Gastrocnemius medialis (tissue), 4 donors: Measurements from ENCODE around the gene ARHGAP32.

ENCODE experiments used
- POLR2A ChIP-seq, 2 donors: fragments of 450-650 bp; IDR thresholded peaks; one replicate each; pipeline ENCODE4 v1.6.1; 2017; ENCODE audit warnings: antibody characterized with exemption in 2 of 2, mild to moderate bottlenecking in 2 of 2, moderate library complexity in 2 of 2
- TF ChIP-seq, protein P1 (sequence below), 5 experiments: fragments of 450-650 bp in 3 of 5; fragments of 200-600 bp in 2 of 5; sonication (generic) in 2 of 5; IDR thresholded peaks in 4 of 5; conservative IDR thresholded peaks in 1 of 5; 1 replicate in 4 of 5; 2 replicates in 1 of 5; pipeline ENCODE4 v1.5.1; 2016 to 2019; ENCODE audit warnings: antibody characterized with exemption in 5 of 5, mild to moderate bottlenecking in 3 of 5, moderate library complexity in 3 of 5

DNA sequence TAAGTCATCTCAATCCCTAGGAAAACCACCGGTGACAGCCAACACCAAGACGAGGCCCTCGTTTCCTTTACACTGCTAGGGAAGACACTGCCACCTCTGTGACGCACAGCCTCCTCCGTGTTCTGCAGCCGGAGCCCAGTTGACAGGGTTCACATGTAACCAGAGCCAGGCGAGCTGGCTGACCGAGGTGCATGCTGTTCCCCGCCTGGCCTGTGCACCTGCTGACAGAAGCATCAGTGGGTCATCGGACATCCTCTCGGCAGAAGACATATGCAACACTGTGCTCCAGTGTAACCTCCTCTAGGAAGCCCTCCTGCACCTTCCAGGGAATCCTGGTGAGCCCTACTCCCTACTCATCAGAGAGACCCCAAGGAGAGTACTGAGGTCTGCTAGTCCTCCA, 135.2 kb downstream of the ARHGAP32 start:
- TF ChIP-seq, protein P1, sequence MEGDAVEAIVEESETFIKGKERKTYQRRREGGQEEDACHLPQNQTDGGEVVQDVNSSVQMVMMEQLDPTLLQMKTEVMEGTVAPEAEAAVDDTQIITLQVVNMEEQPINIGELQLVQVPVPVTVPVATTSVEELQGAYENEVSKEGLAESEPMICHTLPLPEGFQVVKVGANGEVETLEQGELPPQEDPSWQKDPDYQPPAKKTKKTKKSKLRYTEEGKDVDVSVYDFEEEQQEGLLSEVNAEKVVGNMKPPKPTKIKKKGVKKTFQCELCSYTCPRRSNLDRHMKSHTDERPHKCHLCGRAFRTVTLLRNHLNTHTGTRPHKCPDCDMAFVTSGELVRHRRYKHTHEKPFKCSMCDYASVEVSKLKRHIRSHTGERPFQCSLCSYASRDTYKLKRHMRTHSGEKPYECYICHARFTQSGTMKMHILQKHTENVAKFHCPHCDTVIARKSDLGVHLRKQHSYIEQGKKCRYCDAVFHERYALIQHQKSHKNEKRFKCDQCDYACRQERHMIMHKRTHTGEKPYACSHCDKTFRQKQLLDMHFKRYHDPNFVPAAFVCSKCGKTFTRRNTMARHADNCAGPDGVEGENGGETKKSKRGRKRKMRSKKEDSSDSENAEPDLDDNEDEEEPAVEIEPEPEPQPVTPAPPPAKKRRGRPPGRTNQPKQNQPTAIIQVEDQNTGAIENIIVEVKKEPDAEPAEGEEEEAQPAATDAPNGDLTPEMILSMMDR (IDR thresholded peaks at IDR 0.05 in 4 of 5, conservative IDR thresholded peaks at IDR 0.05 in 1 of 5), result no peak
- TF ChIP-seq POLR2A (IDR thresholded peaks at IDR 0.05), result no peak
